ENCODE measurements around the gene TMEM30B.

- TF ChIP-seq POLR2AphosphoS5 (IDR thresholded peaks at IDR 0.05; ENCODE audit: low read depth, low read length) (no peak), POLR2A (IDR thresholded peaks at IDR 0.05; ENCODE audit: low read depth, low read length) (no peak), TAF1 (IDR thresholded peaks at IDR 0.05; ENCODE audit: low read depth, low read length) (no peak), SPI1 (IDR thresholded peaks at IDR 0.05; ENCODE audit: low read depth, low read length) (no peak)
Observed at GRCh38 chr14:61234215-61234916, 46.8 kb downstream of the TMEM30B start.

Measured in GM12891 (cell line).